Subcutaneous adipose tissue (tissue), 4 donors: Measurements from ENCODE around the gene TAF15. TPM values are rescaled to one million over a fixed set of nuclear protein-coding genes. Genes with fewer than 3 reads are reported as not detected.

Experiments used
- total RNA-seq, 4 donors: library from RNA; depleted of rRNA; stranded (reverse); fragments of >200 nt; gene quantifications; one replicate each; pipeline ENCODE4 v1.1.0, GENCODE V29; 2016
- TF ChIP-seq, protein P1 (sequence below): fragments of 450-650 bp; IDR thresholded peaks from one replicate; pipeline ENCODE4 v1.5.1; 2016; ENCODE audit warnings: low read depth, mild to moderate bottlenecking, control low read depth, antibody characterized with exemption, moderate library complexity

Gene TAF15
- total RNA-seq, 4 donors from 2014 or later: 69.1 to 106 (median 78.7) TPM

- TF ChIP-seq, protein P1, sequence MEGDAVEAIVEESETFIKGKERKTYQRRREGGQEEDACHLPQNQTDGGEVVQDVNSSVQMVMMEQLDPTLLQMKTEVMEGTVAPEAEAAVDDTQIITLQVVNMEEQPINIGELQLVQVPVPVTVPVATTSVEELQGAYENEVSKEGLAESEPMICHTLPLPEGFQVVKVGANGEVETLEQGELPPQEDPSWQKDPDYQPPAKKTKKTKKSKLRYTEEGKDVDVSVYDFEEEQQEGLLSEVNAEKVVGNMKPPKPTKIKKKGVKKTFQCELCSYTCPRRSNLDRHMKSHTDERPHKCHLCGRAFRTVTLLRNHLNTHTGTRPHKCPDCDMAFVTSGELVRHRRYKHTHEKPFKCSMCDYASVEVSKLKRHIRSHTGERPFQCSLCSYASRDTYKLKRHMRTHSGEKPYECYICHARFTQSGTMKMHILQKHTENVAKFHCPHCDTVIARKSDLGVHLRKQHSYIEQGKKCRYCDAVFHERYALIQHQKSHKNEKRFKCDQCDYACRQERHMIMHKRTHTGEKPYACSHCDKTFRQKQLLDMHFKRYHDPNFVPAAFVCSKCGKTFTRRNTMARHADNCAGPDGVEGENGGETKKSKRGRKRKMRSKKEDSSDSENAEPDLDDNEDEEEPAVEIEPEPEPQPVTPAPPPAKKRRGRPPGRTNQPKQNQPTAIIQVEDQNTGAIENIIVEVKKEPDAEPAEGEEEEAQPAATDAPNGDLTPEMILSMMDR: no peak
Observed at GRCh38 chr17:35765756-35766488, 43.4 kb upstream of the TAF15 start.

- TF ChIP-seq, protein P1: no peak
Observed at GRCh38 chr17:35766489-35766877, 42.8 kb upstream of the TAF15 start.

DNA sequence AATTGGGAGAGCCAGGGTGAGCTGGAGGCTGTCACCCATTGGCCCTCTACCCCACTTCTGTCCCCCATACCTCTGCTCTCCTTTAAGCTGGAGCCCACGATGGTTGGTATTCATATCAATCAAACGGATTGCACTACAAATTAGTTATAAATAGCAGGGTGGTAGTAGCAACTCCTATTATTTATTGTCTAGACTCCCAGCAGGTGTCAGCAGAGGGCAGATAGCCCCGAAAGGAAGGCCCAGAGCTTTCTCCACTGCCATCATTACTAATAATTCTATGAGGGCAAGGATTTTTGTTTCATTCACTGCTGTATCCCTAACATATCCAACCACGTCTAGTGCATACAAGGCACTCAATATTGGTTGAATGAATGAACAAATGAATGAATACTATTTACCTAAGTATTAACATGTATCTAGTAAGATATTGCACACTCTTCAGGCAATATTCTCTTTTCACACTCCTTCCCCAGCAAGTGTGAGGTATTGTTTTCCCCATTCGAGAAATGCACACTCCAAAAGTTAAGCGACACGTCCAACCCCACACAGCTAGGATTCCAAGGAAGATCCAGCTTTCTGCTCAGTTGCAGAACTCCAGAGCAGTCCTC, 42.3 kb upstream of the TAF15 start:
- TF ChIP-seq, protein P1: no peak

DNA sequence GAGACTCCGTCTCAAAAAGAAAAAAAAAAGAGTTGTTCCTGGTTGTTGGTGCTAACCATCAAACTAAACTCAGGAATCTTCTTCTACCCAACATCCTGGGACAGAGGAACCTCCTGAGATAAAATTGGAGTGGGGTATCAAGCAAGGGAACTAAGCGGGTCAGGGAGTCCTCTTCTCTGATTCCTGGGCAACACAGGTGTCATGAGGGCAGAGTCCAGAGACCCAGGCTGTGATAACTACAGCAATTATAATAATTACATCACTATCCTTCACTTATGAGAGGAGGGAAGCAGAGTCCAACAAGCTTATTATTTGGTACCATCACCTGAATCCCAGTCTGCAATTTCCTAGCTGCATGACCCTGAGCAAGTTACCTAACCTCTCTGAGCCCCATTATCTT, 40.5 kb upstream of the TAF15 start:
- TF ChIP-seq, protein P1: no peak

DNA sequence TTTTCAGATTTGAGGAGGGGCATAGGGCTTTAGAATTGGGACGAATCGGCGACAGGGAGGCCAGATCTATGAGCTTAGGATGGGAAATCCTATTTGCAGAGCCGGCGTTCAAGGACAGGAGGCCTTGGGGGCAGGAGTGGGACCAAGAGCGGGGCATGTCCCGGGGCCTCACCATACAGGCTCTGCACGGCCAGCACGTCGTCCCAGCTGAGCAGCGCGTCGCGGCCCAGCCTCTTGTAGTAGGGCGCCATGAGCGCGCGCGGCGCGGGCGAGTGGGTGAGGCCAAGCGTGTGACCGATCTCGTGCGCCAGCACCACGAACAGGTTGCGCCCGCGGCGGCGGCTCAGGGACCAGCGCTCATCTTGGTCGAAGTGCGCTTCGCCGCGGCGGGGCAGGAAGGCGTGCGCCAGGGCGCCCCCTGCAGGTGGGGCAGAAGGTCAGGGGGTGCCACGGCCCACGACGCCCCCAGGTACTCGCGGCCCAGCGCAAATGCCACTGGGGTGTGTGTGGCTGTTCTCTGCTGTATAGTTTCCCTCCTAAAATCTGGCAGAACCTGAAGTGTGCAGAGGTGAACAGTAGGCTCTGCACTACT, 39.3 kb upstream of the TAF15 start:
- TF ChIP-seq, protein P1: no peak

DNA sequence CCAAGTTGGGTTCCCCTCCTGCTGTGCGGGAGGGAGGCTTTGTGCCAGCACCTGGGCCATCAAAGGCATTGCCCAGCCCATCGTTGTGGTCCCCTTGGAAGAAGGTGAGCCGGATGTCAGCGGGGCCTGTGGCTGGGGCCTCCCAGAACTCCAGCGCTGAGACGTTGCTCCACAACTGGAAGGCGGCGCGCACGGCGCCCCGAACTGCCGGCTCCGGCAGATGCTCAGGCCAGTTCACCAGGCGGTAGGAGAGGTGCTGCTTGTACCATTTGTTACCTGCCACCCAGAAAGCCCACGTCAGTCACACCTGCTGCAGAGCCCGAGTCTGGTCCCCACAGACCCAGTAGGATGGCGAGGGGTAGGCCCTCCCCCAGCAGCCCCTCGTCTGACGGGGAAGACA, 36.2 kb upstream of the TAF15 start:
- TF ChIP-seq, protein P1: no peak

DNA sequence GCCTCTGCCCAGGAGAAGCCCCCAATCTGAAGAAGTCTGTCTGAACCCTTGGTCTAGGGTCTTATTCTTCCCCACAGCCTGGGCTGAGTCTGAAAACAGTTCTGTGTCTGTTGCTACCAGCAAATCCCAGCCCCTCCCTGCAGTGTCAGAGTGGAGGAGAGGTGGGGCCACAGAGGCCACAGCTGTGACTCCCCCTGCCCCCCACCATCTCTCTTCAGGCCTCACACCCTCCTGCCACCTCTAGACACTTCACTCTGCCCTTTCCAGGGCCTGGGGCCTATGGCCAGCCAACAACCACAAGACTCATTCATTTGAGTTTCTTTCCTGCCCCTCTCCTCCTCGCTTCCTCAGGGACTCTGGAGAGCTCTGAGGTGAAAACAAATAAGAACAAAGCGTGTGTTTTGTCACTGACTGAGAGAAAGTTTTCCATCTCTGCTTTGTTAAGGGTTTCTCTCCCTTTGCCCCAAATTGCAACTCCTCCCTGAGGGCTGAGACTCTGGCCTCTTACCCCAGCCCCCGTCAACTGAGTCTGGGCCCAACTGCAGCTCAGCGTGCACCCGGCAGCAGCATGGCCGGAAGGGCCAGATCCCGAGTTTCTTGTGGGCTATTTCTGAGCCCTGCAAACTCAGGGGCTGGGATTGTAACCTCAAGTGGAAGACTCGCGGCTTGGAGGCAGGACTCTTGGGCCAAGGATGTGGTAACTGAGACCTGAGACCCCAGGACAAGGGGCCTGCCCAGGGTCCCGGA, 35.4 kb upstream of the TAF15 start:
- TF ChIP-seq, protein P1: no peak
